ENCODE results near the gene NUP214. TPM values are rescaled to one million over a fixed set of nuclear protein-coding genes. Genes with fewer than 3 reads are reported as not detected.
"Not testable (repeated sequence)": the region's sequence is repeated elsewhere in the genome, so short reads cannot be mapped to it uniquely, and the experiment has no call there.

The NUP214 gene
- total RNA-seq, 1 donor from 2014 or later: 77.7 TPM

DNA sequence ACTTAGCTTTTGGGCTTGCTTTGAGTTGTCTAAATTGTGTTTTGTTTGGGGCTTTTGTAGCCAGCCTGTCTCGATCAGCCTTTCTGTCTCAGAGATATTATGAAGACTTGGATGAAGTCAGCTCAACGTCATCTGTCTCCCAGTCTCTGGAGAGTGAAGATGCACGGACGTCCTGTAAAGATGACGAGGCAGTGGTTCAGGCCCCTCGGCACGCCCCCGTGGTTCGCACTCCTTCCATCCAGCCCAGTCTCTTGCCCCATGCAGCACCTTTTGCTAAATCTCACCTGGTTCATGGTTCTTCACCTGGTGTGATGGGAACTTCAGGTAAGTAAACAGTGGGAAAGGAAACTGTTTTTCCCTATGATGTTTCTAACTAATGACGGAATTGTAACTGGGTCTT lies 48.6 kb downstream of the NUP214 start:
- Mint-ChIP-seq H3K9me3 (no peaks in the 10 kb centered on the region), H3K27me3 (no peaks in the 10 kb centered on the region), H3K4me1 (peaks cover 16% of the 10 kb centered on the region), H3K4me3 (no peak overlapping the region), H3K27ac (no peak overlapping the region), H3K36me3 (ENCODE audit: low read depth) (peaks cover 54% of the 10 kb centered on the region)
- no peak for DNase-seq
- intact Hi-C loops (cut with micrococcal nuclease): no loop called here

- H3K27ac Mint-ChIP-seq: no peak overlapping the region
- H3K4me1 Mint-ChIP-seq: peaks cover 14% of the 10 kb centered on the region
- no peak overlapping the region for H3K4me3 Mint-ChIP-seq
- H3K36me3 Mint-ChIP-seq (ENCODE audit: low read depth): peaks cover 60% of the 10 kb centered on the region
- H3K27me3 Mint-ChIP-seq: no peaks in the 10 kb centered on the region
- no peak for DNase-seq
- no peaks in the 10 kb centered on the region for H3K9me3 Mint-ChIP-seq
- intact Hi-C loops (cut with micrococcal nuclease): no loop called here
These were observed 49.4 kb downstream of the NUP214 start for GRCh38 chr9:131174681-131175239.

DNA sequence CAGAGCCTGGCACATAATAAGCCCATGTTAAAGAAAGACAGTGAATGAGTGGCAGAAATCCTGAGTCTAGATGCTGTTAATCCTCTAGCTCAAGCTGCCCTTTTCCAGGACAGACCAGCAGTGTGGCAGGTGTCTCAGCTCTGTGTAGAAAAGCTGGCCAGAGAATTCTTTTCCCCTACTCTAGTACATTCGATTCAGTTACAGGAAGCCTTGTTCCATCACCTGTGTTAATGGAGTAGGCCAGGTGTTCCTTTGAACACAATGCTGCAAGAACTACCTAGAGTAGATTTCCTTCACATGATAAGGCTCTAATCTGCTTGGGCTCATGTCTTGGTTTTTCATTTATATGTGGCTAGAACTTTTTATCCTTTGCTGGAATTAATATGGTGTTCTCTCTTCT lies 52.5 kb downstream of the NUP214 start:
- no peak for DNase-seq
- Mint-ChIP-seq H3K4me1 (peaks cover 9% of the 10 kb centered on the region), H3K27me3 (no peaks in the 10 kb centered on the region), H3K9me3 (no peaks in the 10 kb centered on the region), H3K27ac (peak overlapping the region; percentile 36), H3K36me3 (ENCODE audit: low read depth) (peaks cover 56% of the 10 kb centered on the region), H3K4me3 (no peak overlapping the region)
- intact Hi-C loops (cut with micrococcal nuclease): loop anchor here (1.0 to 2.0 kb wide), 2 partner anchors 97 to 158 kb away; no protein-coding TSS in a partner anchor

DNA sequence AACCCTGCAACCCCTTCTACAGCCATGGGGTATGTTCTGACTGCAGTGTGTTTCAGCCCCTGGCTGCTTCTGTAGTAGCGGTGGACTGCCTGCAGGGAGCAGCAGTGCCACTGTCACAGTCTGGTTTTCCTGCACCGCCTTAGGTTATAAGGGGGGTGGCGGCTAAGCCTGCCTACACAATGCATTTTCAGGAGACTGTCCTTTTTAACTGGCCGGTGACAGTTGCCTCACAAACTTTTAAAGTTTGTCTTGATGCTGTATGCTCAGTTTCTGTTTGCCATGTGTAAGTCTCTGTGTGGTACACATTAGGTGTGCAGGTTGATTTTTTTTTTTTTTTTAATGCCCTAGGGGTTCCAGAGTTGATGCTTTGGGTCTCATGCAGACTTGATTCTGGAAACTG lies 53.0 kb downstream of the NUP214 start:
- Mint-ChIP-seq H3K27me3 (no peaks in the 10 kb centered on the region), H3K9me3 (no peaks in the 10 kb centered on the region), H3K27ac (peak overlapping the region; percentile 36), H3K4me1 (peaks cover 9% of the 10 kb centered on the region), H3K4me3 (no peak overlapping the region), H3K36me3 (ENCODE audit: low read depth) (peaks cover 57% of the 10 kb centered on the region)
- DNase-seq: peak; percentile 94
- intact Hi-C loops (cut with micrococcal nuclease): loop anchor here (1.0 to 2.0 kb wide), 2 partner anchors 96 to 158 kb away; no protein-coding TSS in a partner anchor

DNA sequence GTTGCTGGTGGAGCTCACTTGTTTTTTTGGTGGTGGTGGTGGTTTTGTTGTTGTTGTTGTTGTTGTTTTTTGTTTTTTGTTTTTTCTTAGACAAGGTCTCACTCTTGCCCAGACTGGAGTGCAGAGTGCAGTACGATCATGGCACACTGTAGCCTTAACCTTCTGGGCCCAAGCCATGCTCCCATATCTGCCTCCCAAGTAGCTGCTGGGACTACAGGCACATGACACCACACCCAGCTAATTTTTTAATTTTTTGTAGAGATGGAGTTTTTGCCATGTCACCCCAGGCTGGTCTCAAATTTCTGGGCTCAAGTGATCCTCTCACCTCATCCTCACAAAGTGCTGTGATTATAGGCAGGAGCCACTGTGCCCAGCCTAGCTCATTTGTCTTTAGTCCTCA lies 53.5 kb downstream of the NUP214 start:
- Mint-ChIP-seq H3K4me3 (no peak overlapping the region), H3K27me3 (no peaks in the 10 kb centered on the region), H3K9me3 (no peaks in the 10 kb centered on the region), H3K36me3 (ENCODE audit: low read depth) (peaks cover 54% of the 10 kb centered on the region), H3K4me1 (peaks cover 9% of the 10 kb centered on the region), H3K27ac (no peak overlapping the region)
- intact Hi-C loops (cut with micrococcal nuclease): loop anchor here (1.0 to 2.0 kb wide), 2 partner anchors 96 to 157 kb away; no protein-coding TSS in a partner anchor
- no peak for DNase-seq

DNA sequence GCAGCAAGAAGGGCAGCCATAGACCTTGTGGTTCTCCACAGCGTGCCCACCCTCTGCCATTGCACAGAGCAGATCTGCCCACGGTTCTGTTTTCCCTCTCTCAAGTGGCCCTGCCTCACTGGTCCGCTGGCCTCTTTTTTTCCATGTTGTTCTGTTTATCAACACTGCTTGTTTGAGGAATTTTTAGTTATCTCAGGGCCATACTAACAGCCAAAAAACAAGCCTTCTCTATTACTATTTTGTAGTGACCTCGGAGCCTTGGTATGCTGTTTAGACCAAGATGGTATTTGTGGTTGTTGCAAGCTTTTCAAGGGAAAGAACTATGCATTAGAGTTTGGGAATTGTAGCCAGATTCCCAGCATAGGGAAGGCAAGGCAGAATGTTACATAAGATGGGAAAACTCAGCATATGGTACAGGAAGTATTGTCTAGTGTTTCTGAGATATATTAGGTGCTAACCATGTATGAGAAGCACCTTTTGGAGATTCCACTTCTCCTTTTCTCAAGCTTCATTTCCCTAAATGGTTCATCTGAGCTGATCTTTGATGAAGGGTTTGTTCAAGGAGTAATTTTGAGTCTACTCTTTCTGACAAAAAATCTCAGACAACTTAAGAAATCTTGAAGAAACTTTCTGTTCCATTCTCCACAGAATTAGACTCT lies 54.3 kb downstream of the NUP214 start:
- H3K27me3 Mint-ChIP-seq: no peaks in the 10 kb centered on the region
- intact Hi-C loops (cut with micrococcal nuclease): loop anchor here (2.0 kb wide), 1 partner anchor 95 kb away; no protein-coding TSS in a partner anchor
- DNase-seq: no peak

DNA sequence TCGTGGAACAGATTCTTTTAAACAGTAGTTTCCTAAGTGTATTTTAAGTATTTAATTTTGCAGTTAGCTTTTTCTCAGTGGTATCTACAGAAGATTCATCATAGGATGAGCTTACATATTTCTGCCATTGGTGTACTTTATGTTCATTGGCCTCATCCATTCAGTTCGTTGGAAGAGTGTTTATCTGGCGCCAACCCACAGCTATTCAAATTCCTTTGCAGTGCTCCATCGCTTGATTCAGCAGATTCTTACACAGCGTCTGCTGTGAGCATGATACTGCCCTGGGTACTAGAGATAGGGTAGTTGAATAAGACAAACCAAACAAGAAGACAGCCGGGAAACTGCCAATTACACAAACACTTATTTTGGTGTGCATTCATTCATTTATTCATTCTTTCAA lies 55.1 kb downstream of the NUP214 start:
- H3K4me3 Mint-ChIP-seq: no peak overlapping the region
- peaks cover 49% of the 10 kb centered on the region for H3K36me3 Mint-ChIP-seq (ENCODE audit: low read depth)
- no peak overlapping the region for H3K27ac Mint-ChIP-seq
- no peak for DNase-seq
- H3K27me3 Mint-ChIP-seq: no peaks in the 10 kb centered on the region
- no peaks in the 10 kb centered on the region for H3K9me3 Mint-ChIP-seq
- H3K4me1 Mint-ChIP-seq: peaks cover 6% of the 10 kb centered on the region
- intact Hi-C loops (cut with micrococcal nuclease): no loop called here

More for the DNA sequence above, 54.3 kb downstream of the NUP214 start:
- no peak overlapping the region for H3K4me3 Mint-ChIP-seq
- H3K36me3 Mint-ChIP-seq (ENCODE audit: low read depth): peaks cover 50% of the 10 kb centered on the region
- no peak overlapping the region for H3K27ac Mint-ChIP-seq
- H3K4me1 Mint-ChIP-seq: peaks cover 9% of the 10 kb centered on the region
- H3K9me3 Mint-ChIP-seq: no peaks in the 10 kb centered on the region

DNA sequence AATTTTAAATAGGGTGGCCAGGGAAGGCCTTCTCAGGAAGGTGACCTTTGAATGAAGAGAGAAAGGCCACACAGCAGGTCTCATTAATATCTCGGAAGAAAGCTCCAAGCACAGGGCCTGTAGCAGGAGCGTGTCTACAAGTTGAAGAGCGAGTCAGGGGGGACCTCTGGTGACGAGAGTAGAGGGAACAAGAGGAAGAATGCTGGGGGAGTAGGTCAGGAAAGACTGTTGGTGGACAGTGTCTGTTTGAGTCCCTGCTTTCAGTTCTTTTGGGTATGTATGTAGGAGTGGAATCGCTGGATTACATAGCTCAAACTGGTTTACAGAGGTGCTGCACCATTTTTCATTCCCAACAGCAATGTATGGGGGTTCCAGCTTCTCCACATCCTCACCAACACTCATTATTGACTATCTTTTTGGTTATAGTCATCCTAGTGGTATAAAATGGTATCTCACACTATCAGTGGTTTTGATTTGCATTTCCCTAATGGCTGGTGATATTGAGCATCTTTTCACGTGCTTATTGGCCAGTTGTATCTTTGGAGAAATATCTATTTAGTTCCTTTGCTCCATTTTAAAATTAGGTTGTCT lies 55.8 kb downstream of the NUP214 start:
- no peak overlapping the region for H3K4me3 Mint-ChIP-seq
- H3K4me1 Mint-ChIP-seq: peaks cover 8% of the 10 kb centered on the region
- no peaks in the 10 kb centered on the region for H3K9me3 Mint-ChIP-seq
- no peaks in the 10 kb centered on the region for H3K27me3 Mint-ChIP-seq
- no peak for DNase-seq
- H3K27ac Mint-ChIP-seq: no peak overlapping the region
- intact Hi-C loops (cut with micrococcal nuclease): no loop called here
- H3K36me3 Mint-ChIP-seq (ENCODE audit: low read depth): peaks cover 48% of the 10 kb centered on the region

GRCh38 chr9:131185924-131186323 lies 60.5 kb downstream of the NUP214 start:
- Mint-ChIP-seq H3K27ac (no peak overlapping the region), H3K36me3 (ENCODE audit: low read depth) (peaks cover 51% of the 10 kb centered on the region), H3K27me3 (no peaks in the 10 kb centered on the region), H3K9me3 (no peaks in the 10 kb centered on the region), H3K4me3 (no peak overlapping the region), H3K4me1 (peaks cover 5% of the 10 kb centered on the region)
- no peak for DNase-seq
- intact Hi-C loops (cut with micrococcal nuclease): no loop called here

GRCh38 chr9:131186622-131187021 lies 61.2 kb downstream of the NUP214 start:
- peaks cover 51% of the 10 kb centered on the region for H3K36me3 Mint-ChIP-seq (ENCODE audit: low read depth)
- no peak for DNase-seq
- no peaks in the 10 kb centered on the region for H3K9me3 Mint-ChIP-seq
- no peak overlapping the region for H3K27ac Mint-ChIP-seq
- peaks cover 5% of the 10 kb centered on the region for H3K4me1 Mint-ChIP-seq
- H3K4me3 Mint-ChIP-seq: no peak overlapping the region
- intact Hi-C loops (cut with micrococcal nuclease): no loop called here
- H3K27me3 Mint-ChIP-seq: no peaks in the 10 kb centered on the region

- no peaks in the 10 kb centered on the region for H3K9me3 Mint-ChIP-seq
- H3K4me3 Mint-ChIP-seq: no peak overlapping the region
- intact Hi-C loops (cut with micrococcal nuclease): no loop called here
- no peaks in the 10 kb centered on the region for H3K27me3 Mint-ChIP-seq
- no peak overlapping the region for H3K27ac Mint-ChIP-seq
- peaks cover 51% of the 10 kb centered on the region for H3K36me3 Mint-ChIP-seq (ENCODE audit: low read depth)
- H3K4me1 Mint-ChIP-seq: peaks cover 5% of the 10 kb centered on the region
- no peak for DNase-seq
These were observed 62.6 kb downstream of the NUP214 start for GRCh38 chr9:131187957-131188356.

DNA sequence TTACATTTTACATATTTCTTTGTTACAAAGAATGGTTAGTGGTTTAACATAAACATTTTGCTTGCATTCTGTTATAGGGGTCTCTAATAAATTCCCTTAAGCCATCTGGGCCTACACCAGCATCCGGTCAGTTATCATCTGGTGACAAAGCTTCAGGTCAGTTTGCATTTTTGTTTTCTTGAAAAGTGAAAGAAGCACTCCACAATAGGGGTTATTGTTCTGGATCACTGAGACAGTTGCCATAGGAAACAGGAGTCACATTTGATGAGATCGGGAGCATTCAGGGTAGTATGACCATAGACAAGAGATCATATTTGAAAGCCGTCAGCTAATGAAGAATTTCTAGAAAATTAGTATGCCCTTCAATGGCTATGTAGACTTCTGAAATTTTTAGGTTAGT lies 63.6 kb downstream of the NUP214 start:
- H3K4me3 Mint-ChIP-seq: no peak overlapping the region
- H3K27ac Mint-ChIP-seq: no peak overlapping the region
- peaks cover 54% of the 10 kb centered on the region for H3K36me3 Mint-ChIP-seq (ENCODE audit: low read depth)
- intact Hi-C loops (cut with micrococcal nuclease): no loop called here
- H3K4me1 Mint-ChIP-seq: peaks cover 5% of the 10 kb centered on the region
- DNase-seq: no peak
- H3K27me3 Mint-ChIP-seq: no peaks in the 10 kb centered on the region
- H3K9me3 Mint-ChIP-seq: no peaks in the 10 kb centered on the region

GRCh38 chr9:131190191-131190590 lies 64.8 kb downstream of the NUP214 start:
- Mint-ChIP-seq H3K9me3 (no peaks in the 10 kb centered on the region), H3K36me3 (ENCODE audit: low read depth) (peaks cover 61% of the 10 kb centered on the region), H3K27ac (no peak overlapping the region), H3K4me1 (peaks cover 5% of the 10 kb centered on the region), H3K27me3 (no peaks in the 10 kb centered on the region), H3K4me3 (no peak overlapping the region)
- intact Hi-C loops (cut with micrococcal nuclease): no loop called here
- no peak for DNase-seq

DNA sequence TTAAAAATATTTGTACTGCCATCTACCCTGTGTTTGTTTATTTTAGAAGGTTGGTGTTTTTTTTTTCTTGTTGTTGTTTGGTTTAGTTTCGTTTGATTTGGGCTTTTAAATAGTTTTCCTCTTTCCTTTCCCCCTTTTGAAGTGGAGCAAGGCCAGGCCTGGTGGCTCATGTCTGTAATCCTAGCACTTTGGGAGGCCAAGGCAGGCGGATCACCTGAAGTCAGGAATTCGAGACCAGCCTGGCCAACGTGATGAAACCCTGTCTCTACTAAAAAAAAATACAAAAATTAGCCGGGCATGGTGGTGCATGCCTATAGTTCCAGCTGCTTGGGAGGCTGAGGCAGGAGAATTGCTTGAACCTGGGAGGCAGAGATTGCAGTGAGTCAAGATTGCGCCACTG lies 65.6 kb downstream of the NUP214 start:
- H3K9me3 Mint-ChIP-seq; H3K27ac Mint-ChIP-seq; H3K4me3 Mint-ChIP-seq; H3K27me3 Mint-ChIP-seq; DNase-seq; H3K4me1 Mint-ChIP-seq; intact Hi-C loops (cut with micrococcal nuclease): not testable (repeated sequence)
- H3K36me3 Mint-ChIP-seq (ENCODE audit: low read depth): peaks cover 59% of the 10 kb centered on the region
